NCI-H345 treated with DMSO at 0.1 percent for 48 hours (cell line): ENCODE results near the gene NFATC1.

ENCODE experiments used
- DNase-seq: peaks from one replicate; lab custom pipeline; 2025; ENCODE audit not compliant: unreplicated experiment; lab: John Stamatoyannopoulos, UW

Gene NFATC1

DNA sequence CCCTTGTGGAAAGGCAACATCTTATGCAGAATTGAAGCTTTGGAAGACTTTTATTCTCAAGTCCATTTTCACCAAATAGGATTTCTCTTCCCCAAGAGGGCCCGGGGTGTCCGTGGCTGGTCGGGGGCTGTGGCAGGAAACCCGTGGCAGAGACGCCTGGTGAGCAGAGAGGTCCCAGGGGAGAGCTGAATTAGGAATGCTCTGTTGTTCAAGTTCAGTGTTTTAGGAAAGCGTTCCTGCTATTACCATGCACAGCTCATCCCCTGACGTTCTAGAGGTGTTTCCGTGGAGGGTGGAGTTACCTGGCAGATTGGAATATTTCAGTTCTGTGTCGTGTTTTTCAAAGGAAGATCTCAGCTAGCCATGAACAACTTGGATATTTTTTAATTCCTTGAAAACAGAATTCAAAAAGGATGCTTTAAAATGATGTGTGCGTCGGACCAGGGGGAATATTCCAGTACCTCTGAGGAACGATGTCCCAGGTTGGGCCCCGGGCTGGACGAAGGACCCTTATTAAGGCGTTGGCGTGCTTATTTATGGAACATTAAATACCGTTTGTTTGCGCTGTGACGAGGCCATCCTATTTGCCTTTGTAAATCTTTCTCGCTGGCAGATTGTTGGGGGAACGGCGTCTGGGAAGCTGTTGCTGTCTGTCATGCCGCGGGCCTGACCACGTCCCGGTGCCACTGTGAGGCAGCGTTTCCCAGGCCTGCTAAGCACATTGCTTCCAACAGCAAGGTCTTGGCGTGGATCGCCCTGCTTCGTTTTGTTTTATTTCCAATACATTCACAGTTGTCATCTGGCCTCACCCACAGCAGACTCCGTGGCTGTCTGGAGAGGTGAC, 8.2 kb downstream of the NFATC1 start:
- DNase-seq, result no peak

DNA sequence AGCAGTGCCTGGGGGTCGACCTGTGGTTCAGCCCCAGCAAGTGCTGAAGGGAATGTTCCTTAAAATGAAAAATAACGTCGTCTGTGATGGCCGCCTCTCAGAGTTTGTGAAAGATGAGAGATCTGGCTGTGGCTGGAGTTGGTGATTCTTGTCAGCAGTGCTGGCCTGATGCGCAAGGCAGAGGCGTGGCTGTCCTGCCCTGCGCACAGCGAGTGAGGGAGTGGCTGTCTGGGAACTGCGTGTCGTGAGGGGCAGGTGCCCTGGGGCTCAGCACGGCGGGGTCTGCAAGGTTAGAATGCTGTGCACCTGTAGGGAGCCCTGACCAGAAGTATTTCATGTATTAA, 8.8 kb downstream of the NFATC1 start:
- no peak for DNase-seq

DNA sequence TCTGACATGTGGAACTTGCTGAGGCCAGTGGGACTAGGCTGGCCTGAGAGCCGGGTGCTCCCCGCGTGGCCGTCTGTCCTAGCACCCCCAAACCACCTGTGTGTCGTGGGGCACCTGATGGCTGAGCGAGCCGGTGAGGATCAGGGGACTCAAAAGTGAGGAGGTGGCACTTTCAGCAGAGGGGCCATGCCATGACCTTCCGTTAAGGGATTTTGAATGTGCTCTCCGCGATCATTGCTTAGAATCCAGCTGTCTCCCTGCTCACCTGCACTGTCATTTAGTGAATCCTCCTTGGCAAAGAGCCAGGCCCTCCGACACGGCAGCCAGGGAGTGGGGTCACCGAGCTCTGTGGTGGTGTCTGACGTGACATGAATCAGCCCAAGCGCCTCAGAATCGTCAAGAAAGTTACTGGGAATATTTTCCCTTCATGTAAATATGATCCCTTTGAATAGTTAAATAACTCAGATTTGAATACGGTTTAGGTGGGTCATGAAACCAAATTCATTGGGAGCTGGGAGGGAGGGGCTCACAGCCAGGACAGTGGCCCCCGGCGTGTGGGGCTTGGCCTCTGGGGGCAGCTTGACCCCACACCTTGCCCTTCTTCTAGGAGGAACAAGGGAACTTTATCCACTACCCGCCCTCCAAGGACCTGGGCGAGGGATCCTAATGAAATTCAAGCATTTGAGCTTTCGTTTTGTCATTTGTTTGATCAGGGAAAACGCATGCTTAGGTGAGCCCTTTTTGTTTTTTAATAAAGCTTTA, 9.5 kb downstream of the NFATC1 start:
- no peak for DNase-seq

DNA sequence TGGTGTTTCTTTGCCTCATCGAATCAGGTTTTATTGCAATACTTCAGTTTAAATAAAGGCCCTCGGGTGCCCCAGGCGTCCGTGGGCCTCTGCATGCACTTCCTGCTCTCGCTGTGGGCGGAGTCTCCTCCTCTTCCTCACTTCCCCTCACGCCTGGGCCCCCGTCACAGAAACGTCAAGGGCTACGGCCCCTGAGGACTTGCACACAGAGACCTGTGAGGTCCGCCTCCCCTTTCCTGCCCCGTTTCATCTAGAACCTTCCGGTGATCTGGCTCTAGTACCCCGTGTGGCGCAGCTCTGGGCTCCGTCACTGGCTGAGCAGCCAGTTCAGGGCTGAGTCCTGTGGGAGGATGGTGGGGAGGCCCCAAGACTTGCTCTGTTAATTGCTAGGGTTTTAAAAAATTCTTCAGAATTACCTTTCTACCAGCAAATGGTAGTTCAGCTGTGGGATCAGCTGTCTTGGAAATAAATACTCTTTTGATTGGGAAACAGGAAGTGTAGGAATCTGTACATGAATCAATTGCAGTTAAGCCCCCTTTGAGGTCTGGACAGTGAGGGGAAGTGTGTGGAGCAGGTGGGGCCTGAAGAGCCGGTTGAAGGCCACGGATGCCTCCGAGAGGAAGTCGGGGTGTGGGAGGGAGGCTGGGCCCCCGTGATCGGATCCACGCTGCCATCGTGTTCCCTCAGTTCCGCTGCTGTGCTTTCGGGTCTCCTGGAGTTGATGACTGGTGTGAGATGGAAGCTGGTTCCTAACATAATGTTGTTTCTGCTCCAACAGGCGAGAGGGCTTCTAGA, 10.2 kb downstream of the NFATC1 start:
- no peak for DNase-seq

DNA sequence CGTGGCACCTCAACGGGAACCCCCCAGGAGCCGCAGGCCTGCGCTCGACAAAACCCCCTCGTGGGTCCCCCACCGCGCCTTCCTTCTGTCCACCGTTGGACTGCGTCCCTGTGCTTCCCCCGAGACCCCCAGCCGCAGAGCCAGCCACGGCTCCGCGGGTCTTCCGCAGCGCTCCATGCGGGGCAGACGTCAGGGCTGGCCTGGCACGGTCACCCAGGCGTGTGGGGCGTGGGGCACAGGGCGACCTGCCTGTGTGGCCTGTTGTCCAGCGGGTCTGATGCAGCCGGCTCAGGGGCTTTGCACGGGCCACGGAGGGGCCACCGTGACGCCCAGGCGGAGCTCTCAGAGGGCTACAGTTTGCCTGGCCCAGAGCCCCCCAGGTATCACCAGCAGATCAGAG, 11.0 kb downstream of the NFATC1 start:
- DNase-seq, result no peak

DNA sequence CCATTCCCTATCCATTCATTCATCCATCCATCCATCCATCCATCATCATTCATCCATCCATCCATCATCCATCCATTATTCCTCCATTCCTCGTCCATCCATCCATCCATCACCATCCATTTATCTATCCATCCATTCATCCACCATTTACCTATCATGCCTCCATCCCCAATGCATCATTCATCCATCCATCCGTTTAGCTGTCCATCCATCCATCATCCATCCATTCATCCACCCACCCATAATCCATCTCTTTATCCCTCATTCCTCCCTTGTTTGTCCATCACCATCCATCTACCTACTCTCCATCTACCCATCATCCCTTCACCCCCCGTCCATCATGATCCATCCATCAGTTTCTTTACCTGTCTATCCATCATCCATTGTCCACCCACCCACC, 13.6 kb downstream of the NFATC1 start:
- DNase-seq, result no peak

DNA sequence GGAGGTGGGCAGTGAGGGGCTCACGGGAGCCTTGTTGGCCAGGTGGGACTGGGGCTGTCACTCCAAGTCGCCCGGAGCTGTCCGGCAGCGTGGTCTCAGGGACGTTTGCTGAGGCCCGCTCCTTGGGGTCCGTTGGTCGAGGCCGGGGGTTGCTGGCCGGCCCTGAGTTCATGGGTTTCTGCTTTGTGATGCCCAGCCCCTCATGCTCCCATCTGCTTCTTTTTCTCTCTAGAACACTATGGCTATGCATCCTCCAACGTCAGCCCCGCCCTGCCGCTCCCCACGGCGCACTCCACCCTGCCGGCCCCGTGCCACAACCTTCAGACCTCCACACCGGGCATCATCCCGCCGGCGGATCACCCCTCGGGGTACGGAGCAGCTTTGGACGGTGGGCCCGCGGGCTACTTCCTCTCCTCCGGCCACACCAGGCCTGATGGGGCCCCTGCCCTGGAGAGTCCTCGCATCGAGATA, 14.5 kb downstream of the NFATC1 start:
- no peak for DNase-seq

DNA sequence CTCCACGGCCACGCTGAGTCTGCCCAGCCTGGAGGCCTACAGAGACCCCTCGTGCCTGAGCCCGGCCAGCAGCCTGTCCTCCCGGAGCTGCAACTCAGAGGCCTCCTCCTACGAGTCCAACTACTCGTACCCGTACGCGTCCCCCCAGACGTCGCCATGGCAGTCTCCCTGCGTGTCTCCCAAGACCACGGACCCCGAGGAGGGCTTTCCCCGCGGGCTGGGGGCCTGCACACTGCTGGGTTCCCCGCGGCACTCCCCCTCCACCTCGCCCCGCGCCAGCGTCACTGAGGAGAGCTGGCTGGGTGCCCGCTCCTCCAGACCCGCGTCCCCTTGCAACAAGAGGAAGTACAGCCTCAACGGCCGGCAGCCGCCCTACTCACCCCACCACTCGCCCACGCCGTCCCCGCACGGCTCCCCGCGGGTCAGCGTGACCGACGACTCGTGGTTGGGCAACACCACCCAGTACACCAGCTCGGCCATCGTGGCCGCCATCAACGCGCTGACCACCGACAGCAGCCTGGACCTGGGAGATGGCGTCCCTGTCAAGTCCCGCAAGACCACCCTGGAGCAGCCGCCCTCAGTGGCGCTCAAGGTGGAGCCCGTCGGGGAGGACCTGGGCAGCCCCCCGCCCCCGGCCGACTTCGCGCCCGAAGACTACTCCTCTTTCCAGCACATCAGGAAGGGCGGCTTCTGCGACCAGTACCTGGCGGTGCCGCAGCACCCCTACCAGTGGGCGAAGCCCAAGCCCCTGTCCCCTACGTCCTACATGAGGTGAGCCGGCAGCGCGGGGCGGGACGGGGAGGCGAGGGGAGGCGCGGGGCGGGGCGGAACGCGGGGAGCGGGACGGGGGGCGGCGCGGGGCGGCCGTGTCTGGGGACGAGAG, 15.2 kb downstream of the NFATC1 start:
- no peak for DNase-seq

DNA sequence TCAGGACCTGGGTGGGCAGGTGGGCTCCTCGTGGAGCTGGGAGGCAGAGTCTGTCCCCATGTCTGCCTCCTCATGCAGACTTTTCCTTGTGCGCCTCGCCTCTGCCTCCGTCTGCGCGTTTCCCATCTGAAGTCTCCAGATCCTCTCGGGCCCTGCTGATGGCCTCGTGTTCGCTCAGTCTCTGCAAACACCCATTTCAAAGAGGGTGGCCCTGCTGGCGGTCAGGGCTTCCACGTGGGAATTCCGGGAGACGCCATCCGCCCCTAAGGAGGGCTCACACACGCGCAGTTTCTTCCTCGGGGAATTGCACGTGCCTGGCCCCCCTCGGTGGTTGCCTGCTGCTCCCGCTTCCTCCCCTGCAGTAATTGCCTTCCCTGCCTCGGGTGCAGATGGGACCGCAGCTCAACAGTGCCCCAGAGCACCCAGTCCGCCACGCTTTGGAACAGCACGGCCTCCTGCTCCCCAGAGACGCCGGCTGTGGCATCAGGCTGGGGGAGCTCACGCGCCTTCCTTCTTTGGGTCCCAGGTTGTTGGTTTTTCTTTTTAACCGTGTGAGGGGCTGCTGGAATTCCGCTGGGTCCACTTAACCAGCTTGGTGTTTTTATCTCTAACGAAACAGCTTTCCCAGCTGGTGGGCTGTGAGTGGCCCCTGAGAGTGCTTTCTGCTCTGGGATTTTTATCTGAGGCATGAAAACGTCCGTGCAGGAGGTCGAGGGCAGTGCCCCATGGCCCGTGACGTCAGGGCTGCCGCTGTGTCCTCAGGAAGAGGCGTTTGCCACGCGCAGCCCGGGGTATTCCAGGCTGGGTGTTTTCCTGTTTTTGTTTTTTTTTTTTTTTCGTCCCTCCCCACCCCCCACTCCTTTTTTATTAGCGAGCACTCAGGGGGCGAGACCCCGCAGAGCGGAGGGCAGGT, 16.1 kb downstream of the NFATC1 start:
- DNase-seq, result no peak

DNA sequence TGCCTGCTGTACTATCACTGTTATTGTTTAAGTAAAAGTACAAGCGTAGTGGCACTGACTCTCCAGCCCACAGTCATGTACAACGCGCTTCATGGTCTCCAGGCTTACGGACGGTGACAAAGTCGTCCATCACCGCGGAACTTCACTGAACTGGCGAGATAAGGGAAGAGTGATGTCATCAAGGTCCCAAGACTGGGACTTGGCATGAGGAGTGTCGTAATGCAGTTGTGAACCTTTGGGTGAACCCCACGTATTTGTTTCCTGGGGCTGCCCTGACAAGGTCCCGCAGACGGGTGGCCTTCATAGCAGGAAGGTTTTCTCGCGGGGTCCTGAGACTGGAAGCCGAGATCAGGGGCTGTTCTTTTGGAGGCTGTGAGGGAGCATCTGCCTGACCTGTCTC, 17.3 kb downstream of the NFATC1 start:
- DNase-seq, result no peak

DNA sequence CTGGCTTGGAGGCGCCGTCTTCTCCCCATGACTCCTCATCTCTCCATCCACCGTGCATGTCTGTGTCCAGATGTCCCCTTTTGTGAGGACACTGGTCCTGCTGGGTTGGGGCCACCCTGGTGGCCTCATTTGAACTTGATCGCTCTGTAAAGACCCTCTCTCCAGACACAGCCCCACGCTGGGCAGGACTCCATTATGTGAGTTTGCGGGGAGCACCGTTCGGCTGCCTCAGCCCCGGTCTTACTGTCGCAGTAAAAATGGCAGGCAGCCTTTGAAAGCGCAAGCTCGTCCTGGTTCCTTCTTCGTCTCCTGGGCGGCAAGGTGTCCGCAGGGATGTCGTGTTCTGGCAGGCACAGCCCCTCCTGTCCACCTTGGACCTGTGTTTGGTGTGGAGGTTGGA, 17.7 kb downstream of the NFATC1 start:
- DNase-seq, result no peak

DNA sequence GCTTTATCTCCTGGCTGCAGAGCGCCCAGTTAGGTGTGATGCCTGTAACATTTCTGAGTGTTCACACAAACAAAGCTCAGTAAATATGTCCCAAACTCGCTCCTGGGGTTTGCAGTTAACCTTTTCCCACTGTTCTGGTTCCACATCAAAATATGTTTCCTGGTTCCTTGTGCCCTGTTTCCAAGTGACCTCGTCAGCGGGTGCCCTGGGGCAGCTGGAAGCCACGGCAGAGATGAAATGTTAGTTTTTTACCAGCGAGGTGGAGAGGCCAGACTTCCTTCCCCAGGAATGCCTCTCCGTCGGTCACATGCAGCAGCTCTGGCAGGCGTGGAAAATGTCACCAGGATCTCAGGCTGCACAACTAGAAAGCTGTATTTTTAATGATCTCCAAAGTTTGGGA, 18.2 kb downstream of the NFATC1 start:
- no peak for DNase-seq

DNA sequence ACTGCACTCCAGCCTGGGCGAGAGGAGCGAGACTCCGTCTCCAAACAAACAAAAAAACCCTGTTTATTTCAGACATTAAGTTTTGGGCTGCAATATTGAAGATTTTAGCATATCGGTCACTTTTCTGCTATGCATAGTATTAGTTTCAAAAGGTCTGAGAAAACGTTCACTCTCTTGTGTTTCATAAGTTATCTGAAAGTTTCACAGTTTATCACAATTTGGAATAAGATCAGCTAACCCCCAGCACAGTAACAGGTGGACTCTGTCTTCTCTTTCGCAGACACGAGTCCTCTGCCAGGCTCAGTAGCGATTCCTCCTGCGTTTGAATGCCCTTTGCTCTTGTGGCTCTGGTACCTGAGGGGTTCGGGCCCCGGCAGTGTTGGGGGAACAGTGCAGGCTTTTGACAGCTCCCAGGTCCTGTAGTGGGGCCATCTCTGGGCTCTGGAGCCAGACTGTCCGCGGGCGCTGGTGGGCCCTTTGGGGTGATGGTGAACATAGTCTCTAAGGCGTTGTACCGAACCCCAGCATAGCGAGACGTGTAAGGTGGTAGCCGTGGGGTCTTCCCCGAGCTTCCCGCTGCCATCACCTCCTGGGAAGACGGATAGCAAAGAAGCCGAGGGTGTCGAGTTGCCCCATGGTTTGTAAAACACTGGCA, 20.4 kb downstream of the NFATC1 start:
- DNase-seq, result no peak

DNA sequence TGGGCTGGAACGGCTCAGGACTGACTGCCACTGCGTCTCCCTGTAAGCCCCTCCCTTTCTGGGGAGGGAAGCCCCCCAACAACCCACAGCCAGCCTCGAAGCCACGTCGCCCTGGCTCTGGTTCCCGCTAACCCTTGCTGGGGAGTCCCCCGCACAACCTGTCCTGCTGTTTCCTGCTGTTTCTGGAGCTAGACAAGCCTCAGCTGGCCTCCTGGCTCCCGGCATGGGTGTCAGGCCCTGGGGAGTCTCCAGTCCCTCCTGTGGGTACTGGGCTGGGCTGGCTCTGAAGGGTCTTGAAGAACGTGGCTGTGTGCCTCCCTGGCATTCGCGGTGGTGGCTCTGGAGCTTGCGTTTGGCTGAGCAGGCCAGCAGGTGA, 20.9 kb downstream of the NFATC1 start:
- DNase-seq, result no peak

DNA sequence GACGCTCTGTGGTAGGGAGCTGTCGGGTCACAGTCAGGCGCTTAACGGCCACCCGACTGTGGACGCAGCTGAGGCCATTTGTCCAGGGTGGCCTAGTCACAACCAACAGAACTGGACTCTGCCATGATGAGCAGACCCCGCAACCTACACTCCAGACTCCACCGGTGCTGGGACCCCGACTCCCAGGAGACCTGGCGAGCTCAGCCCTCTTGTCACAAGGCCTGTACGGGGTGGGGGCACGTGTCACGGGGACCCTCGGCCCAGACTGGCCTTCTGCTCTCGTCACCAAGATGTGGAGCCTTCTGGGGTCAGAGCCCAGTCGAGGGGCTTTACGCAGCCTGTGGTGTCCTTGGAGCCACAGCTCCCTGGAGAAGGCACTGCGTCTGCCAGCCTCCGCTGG, 22.5 kb downstream of the NFATC1 start:
- DNase-seq, result no peak

DNA sequence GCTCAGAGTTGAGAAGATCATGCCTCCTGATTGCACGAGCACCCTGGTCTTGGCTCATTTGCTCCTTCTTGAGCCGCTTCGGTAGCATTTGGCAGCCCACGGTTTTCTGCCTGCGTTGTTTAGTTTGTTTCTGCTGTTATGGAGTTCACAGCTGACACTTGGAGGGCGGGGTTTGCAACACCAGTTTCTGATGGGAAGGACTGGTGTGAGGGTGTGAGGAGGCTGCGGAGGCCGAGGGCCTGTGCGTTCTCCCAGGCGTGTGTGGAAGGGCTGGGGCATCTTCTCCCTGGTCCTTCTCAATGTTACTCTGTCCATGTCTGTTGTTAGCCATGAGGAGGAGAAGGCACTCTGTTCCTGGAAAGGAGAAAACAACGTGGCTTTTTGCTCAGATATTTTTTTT, 22.9 kb downstream of the NFATC1 start:
- DNase-seq, result no peak

DNA sequence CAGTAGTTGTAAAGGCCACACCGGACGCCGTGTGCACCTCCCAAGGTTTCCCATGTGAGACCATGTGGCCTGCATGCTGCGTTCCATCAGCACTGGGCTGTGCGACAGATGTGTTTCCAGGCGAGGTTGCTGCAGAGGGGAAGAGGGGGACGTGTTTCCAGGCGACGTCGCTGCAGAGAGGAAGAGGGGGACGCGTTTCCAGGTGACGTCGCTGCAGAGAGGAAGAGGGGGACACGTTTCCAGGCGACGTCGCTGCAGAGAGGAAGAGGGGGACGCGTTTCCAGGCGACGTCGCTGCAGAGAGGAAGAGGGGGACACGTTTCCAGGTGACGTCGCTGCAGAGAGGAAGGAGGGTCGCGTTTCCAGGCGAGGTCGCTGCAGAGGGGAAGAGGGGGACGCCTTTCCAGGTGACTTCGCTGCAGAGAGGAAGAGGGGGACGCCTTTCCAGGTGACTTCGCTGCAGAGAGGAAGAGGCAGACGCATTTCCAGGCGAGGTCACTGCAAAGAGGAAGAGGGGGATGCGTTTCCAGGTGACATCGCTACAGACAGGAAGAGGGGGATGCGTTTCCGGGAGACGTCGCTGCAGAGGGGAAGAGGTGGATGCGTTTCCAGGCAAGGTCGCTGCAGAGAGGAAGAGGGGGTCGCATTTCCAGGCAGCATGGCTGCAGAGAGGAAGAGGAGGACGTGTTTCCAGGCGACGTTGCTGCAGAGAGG, 24.5 kb downstream of the NFATC1 start:
- no peak for DNase-seq

DNA sequence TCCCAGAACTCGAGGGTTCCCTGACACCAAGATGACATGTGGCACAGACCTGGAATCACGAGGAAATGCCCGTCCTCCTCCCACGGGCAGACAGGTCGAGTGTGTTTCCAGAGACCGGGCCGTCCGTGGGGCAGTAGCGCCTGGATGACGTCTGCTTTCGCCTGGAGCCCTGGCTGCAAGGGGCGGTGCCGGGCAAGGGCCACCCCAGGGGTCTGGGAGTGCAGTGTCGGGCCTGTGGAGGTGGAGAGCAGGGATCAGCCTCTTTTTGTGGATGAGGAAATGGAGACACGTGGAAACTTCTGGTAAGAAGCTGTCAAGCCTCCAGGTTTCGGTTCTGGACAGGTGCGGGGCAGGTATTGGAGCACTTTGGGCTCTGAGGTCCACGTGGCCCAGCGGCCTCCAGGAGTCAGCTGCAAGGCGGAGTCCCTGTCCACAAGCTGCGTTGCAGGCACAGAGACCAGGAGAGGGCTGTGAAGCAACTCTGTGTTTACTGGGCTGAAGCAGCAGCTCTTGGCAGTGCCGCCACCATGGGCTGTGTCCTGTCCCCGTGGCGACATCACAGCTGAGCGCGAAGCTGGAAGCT, 25.6 kb downstream of the NFATC1 start:
- DNase-seq, result no peak
